Smooth muscle cell of the umbilical artery (primary cell): ENCODE results near the gene SLC9A9. TPM values are rescaled to one million over a fixed set of nuclear protein-coding genes. Genes with fewer than 3 reads are reported as not detected.

Experiments
- total RNA-seq: library from RNA; depleted of rRNA; stranded (reverse); fragments of >200 nt; gene quantifications from 2 replicates; pipeline ENCODE4 v1.2.3, GENCODE V29; 2014

SLC9A9 gene
- 2.8 and 7.4 TPM in 2 replicates for total RNA-seq

DNA sequence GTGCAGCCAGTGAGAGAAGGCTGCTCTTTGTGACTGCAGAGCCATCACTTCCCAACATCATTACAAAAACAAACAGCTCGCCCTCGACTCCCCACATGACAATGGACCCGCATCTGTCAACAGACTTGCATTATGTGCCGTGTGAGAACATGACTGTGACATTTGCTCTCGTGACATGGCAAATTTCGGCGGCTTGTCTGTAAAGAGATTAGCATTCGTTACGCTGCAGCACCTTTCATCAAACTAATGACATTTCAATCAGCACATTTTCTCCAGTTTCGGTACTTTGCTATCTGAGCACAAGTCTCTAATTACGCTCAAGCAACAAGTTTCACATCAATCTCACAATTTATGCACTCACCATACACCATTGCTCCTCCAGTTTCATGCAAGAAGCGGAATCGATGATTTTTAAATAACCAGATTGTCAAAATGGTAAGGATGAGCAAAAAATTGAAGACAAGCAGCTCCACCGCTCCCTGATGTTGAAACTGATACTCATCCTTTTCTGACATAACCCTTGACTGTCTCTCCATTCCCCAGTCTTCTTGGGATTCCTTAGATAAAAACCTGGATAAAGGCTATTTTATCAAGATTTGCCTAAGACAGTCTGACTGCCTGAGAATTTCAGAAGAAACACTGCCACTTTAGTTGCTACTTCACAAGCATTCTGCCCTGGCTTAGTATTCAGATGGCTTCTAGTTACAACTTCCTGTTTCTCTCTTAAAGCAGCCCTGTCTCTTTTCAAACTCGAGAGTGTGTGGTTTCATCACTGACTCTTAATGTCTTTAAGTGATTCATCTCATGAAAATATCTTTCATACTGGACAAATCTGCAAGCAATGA is at the start of gene SLC9A9:
Gene SLC9A9, minus strand, starts transcription at position 682 of the 845 bp plus-strand sequence. Its CDS starts 146 bp downstream, at position 536.

Other genes with a start within 250 kb of the SLC9A9 start
- gene DIPK2A, start 123.4 kb upstream of the SLC9A9 start, total RNA-seq: 36.8 and 68.6 TPM in 2 replicates